Fibroblast of lung (primary cell): ENCODE results near the gene NCK2.

ENCODE experiments used
- EZH2 ChIP-seq: IDR thresholded peaks from 2 replicates; pipeline ENCODE4 v1.5.1; 2012; ENCODE audit warnings: low read length, control low read depth, mild to moderate bottlenecking; ENCODE audit errors: missing control alignments
- TF ChIP-seq, protein P1 (sequence below), 2 donors: IDR thresholded peaks in 1 of 2; conservative IDR thresholded peaks in 1 of 2; 1 replicate in 1 of 2; 2 replicates in 1 of 2; pipeline ENCODE4 v1.5.1; 2011 to 2012; ENCODE audit warnings: low read length in 2 of 2, control low read depth in 1 of 2, inconsistent platforms in 1 of 2, low read depth in 1 of 2, mild to moderate bottlenecking in 1 of 2

DNA sequence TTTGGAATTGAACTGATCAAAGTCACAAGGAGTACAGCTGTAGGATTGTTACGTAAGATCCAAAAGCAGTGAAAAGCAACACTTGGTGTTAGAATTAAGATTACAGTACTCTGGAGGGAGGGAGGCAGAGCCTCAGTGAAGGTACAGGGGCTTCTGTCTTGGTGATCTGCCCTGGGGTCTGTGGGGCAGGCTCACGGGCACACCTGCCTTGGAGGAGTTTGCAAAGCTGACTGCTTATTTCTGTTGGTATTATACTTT is 114.9 kb downstream of the NCK2 start:
- TF ChIP-seq, protein P1, sequence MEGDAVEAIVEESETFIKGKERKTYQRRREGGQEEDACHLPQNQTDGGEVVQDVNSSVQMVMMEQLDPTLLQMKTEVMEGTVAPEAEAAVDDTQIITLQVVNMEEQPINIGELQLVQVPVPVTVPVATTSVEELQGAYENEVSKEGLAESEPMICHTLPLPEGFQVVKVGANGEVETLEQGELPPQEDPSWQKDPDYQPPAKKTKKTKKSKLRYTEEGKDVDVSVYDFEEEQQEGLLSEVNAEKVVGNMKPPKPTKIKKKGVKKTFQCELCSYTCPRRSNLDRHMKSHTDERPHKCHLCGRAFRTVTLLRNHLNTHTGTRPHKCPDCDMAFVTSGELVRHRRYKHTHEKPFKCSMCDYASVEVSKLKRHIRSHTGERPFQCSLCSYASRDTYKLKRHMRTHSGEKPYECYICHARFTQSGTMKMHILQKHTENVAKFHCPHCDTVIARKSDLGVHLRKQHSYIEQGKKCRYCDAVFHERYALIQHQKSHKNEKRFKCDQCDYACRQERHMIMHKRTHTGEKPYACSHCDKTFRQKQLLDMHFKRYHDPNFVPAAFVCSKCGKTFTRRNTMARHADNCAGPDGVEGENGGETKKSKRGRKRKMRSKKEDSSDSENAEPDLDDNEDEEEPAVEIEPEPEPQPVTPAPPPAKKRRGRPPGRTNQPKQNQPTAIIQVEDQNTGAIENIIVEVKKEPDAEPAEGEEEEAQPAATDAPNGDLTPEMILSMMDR (conservative IDR thresholded peaks at IDR 0.05 in 1 of 2, IDR thresholded peaks at IDR 0.05 in 1 of 2; ENCODE audit: low read depth in 1 of 2, low read length in 2 of 2): no peak
- no peak for TF ChIP-seq EZH2
